T-helper 1 cell treated with Interleukin-12 subunit alpha and Interleukin-12 subunit beta and Interleukin-4 antibody, amounts not matched to agents 30 μg/mL and 1 μg/mL, for 36 hours (primary cell): ENCODE measurements around the gene ZSWIM4.
A peak's percentile ranks its signal among the peaks of the same experiment; 100 is the strongest.

Source experiments
- H3K27ac Mint-ChIP-seq: one replicate; pipeline ENCODE4 v1.8.0; 2021; ENCODE audit warnings: mild to moderate bottlenecking, mixed read lengths
- H3K27me3 Mint-ChIP-seq: one replicate; pipeline ENCODE4 v1.8.0; 2021; ENCODE audit warnings: low read depth, mixed read lengths
- H3K36me3 Mint-ChIP-seq: one replicate; pipeline ENCODE4 v1.8.0; 2021; ENCODE audit warnings: low read depth, mixed read lengths
- H3K4me1 Mint-ChIP-seq: one replicate; pipeline ENCODE4 v1.8.0; 2021; ENCODE audit warnings: low read depth, mixed read lengths
- H3K4me3 Mint-ChIP-seq: one replicate; pipeline ENCODE4 v1.8.0; 2021; ENCODE audit warnings: mild to moderate bottlenecking, moderate library complexity, mixed read lengths
- H3K9me3 Mint-ChIP-seq: one replicate; pipeline ENCODE4 v1.8.0; 2021; ENCODE audit warnings: mixed read lengths

ZSWIM4 gene

GRCh38 chr19:13813147-13813546 is 17.9 kb downstream of the ZSWIM4 start:
- Mint-ChIP-seq H3K4me3 (no peak overlapping the region), H3K27ac (no peak overlapping the region), H3K36me3 (peaks cover 19% of the 10 kb centered on the region), H3K4me1 (no peaks in the 10 kb centered on the region), H3K9me3 (no peaks in the 10 kb centered on the region), H3K27me3 (no peaks in the 10 kb centered on the region)

GRCh38 chr19:13814550-13814949 is 19.3 kb downstream of the ZSWIM4 start:
- no peak overlapping the region for H3K4me3 Mint-ChIP-seq
- no peaks in the 10 kb centered on the region for H3K9me3 Mint-ChIP-seq
- H3K4me1 Mint-ChIP-seq, result no peaks in the 10 kb centered on the region
- H3K36me3 Mint-ChIP-seq, result peaks cover 18% of the 10 kb centered on the region
- H3K27ac Mint-ChIP-seq, result no peak overlapping the region
- no peaks in the 10 kb centered on the region for H3K27me3 Mint-ChIP-seq

GRCh38 chr19:13817018-13817614 is 21.9 kb downstream of the ZSWIM4 start:
- Mint-ChIP-seq H3K36me3 (peaks cover 18% of the 10 kb centered on the region), H3K4me1 (no peaks in the 10 kb centered on the region), H3K4me3 (no peak overlapping the region), H3K27ac (no peak overlapping the region), H3K27me3 (no peaks in the 10 kb centered on the region), H3K9me3 (no peaks in the 10 kb centered on the region)

- no peaks in the 10 kb centered on the region for H3K4me1 Mint-ChIP-seq
- H3K27ac Mint-ChIP-seq, result no peak overlapping the region
- no peaks in the 10 kb centered on the region for H3K9me3 Mint-ChIP-seq
- H3K27me3 Mint-ChIP-seq, result no peaks in the 10 kb centered on the region
- H3K36me3 Mint-ChIP-seq, result peaks cover 18% of the 10 kb centered on the region
- H3K4me3 Mint-ChIP-seq, result no peak overlapping the region
Observed at GRCh38 chr19:13817615-13818371, 22.6 kb downstream of the ZSWIM4 start.

- no peaks in the 10 kb centered on the region for H3K9me3 Mint-ChIP-seq
- no peaks in the 10 kb centered on the region for H3K27me3 Mint-ChIP-seq
- H3K36me3 Mint-ChIP-seq, result peaks cover 15% of the 10 kb centered on the region
- no peaks in the 10 kb centered on the region for H3K4me1 Mint-ChIP-seq
- H3K27ac Mint-ChIP-seq, result no peak overlapping the region
- H3K4me3 Mint-ChIP-seq, result no peak overlapping the region
Observed at GRCh38 chr19:13819238-13819637, 24.0 kb downstream of the ZSWIM4 start.

- Mint-ChIP-seq H3K36me3 (peaks cover 17% of the 10 kb centered on the region), H3K4me1 (peaks cover 5% of the 10 kb centered on the region), H3K9me3 (no peaks in the 10 kb centered on the region), H3K27ac (no peak overlapping the region), H3K27me3 (no peaks in the 10 kb centered on the region), H3K4me3 (no peak overlapping the region)
Observed at GRCh38 chr19:13821292-13821691, 26.0 kb downstream of the ZSWIM4 start.

GRCh38 chr19:13823256-13823655 is 28.0 kb downstream of the ZSWIM4 start:
- H3K36me3 Mint-ChIP-seq, result peaks cover 21% of the 10 kb centered on the region
- no peak overlapping the region for H3K27ac Mint-ChIP-seq
- H3K4me3 Mint-ChIP-seq, result no peak overlapping the region
- no peaks in the 10 kb centered on the region for H3K9me3 Mint-ChIP-seq
- H3K27me3 Mint-ChIP-seq, result no peaks in the 10 kb centered on the region
- H3K4me1 Mint-ChIP-seq, result peaks cover 5% of the 10 kb centered on the region

- Mint-ChIP-seq H3K9me3 (no peaks in the 10 kb centered on the region), H3K4me1 (peaks cover 5% of the 10 kb centered on the region), H3K27ac (no peak overlapping the region), H3K4me3 (no peak overlapping the region), H3K36me3 (peaks cover 19% of the 10 kb centered on the region), H3K27me3 (no peaks in the 10 kb centered on the region)
Observed at GRCh38 chr19:13823901-13824300, 28.7 kb downstream of the ZSWIM4 start.

GRCh38 chr19:13824703-13825102 is 29.5 kb downstream of the ZSWIM4 start:
- Mint-ChIP-seq H3K9me3 (no peaks in the 10 kb centered on the region), H3K4me1 (peaks cover 5% of the 10 kb centered on the region)

GRCh38 chr19:13825489-13826441 is 30.5 kb downstream of the ZSWIM4 start:
- H3K9me3 Mint-ChIP-seq, result no peaks in the 10 kb centered on the region
- peak overlapping the region; percentile 11 for H3K27ac Mint-ChIP-seq
- no peaks in the 10 kb centered on the region for H3K27me3 Mint-ChIP-seq
- H3K4me1 Mint-ChIP-seq, result peaks cover 5% of the 10 kb centered on the region
- H3K4me3 Mint-ChIP-seq, result no peak overlapping the region
- H3K36me3 Mint-ChIP-seq, result peaks cover 16% of the 10 kb centered on the region

More at GRCh38 chr19:13824703-13825102, 29.5 kb downstream of the ZSWIM4 start:
- Mint-ChIP-seq H3K27me3 (no peaks in the 10 kb centered on the region), H3K27ac (no peak overlapping the region), H3K36me3 (peaks cover 19% of the 10 kb centered on the region), H3K4me3 (no peak overlapping the region)

- peaks cover 10% of the 10 kb centered on the region for H3K4me1 Mint-ChIP-seq
- H3K9me3 Mint-ChIP-seq, result no peaks in the 10 kb centered on the region
- peaks cover 16% of the 10 kb centered on the region for H3K36me3 Mint-ChIP-seq
- H3K27me3 Mint-ChIP-seq, result no peaks in the 10 kb centered on the region
- no peak overlapping the region for H3K4me3 Mint-ChIP-seq
- no peak overlapping the region for H3K27ac Mint-ChIP-seq
Observed at GRCh38 chr19:13826652-13827235, 31.5 kb downstream of the ZSWIM4 start.

- Mint-ChIP-seq H3K9me3 (no peaks in the 10 kb centered on the region), H3K27me3 (no peaks in the 10 kb centered on the region), H3K36me3 (peaks cover 16% of the 10 kb centered on the region), H3K27ac (no peak overlapping the region), H3K4me1 (peaks cover 11% of the 10 kb centered on the region), H3K4me3 (no peak overlapping the region)
Observed at GRCh38 chr19:13827656-13828055, 32.4 kb downstream of the ZSWIM4 start.

GRCh38 chr19:13830114-13830740 is 35.0 kb downstream of the ZSWIM4 start:
- no peaks in the 10 kb centered on the region for H3K9me3 Mint-ChIP-seq
- no peak overlapping the region for H3K27ac Mint-ChIP-seq
- H3K4me3 Mint-ChIP-seq, result no peak overlapping the region
- peaks cover 24% of the 10 kb centered on the region for H3K4me1 Mint-ChIP-seq
- H3K27me3 Mint-ChIP-seq, result no peaks in the 10 kb centered on the region
- H3K36me3 Mint-ChIP-seq, result peaks cover 17% of the 10 kb centered on the region
